Astrocyte of the spinal cord (primary cell): Measurements from ENCODE around the gene PRICKLE2.

Source experiments
- DNase-seq: peaks from one replicate; pipeline ENCODE4 v3.0.0; 2011; ENCODE audit warnings: low read depth, low spot score
- H3K4me3 ChIP-seq: 2 replicates; pipeline ENCODE4 v1.5.1; 2011; ENCODE audit warnings: low read depth, mild to moderate bottlenecking, low read length, moderate library complexity
- CTCF ChIP-seq: IDR thresholded peaks from 2 replicates; pipeline ENCODE4 v1.5.1; 2012; ENCODE audit warnings: low read depth, mild to moderate bottlenecking, low read length, inconsistent platforms
- in situ Hi-C: cut with HindIII; loops from 2 replicates; pipeline ENCODE4 v1.10.0; 2017; ENCODE audit warnings: low sequenced_read_pairs

PRICKLE2 gene

GRCh38 chr3:64221571-64222257 lies 3.6 kb downstream of the PRICKLE2 start:
- in situ Hi-C loops, result no loop called here
- H3K4me3 ChIP-seq, result no peak overlapping the region
- no peak for DNase-seq

GRCh38 chr3:64220161-64220914 lies 4.9 kb downstream of the PRICKLE2 start:
- no peak for TF ChIP-seq CTCF
- H3K4me3 ChIP-seq, result no peak overlapping the region
- DNase-seq, result peak; percentile 49
- in situ Hi-C loops, result no loop called here

More at GRCh38 chr3:64221571-64222257, 3.6 kb downstream of the PRICKLE2 start:
- no peak for TF ChIP-seq CTCF

- H3K4me3 ChIP-seq, result no peak overlapping the region
- no peak for TF ChIP-seq CTCF
- DNase-seq, result no peak
- in situ Hi-C loops, result no loop called here
Measured at GRCh38 chr3:64218746-64219145, 6.5 kb downstream of the PRICKLE2 start.

DNA sequence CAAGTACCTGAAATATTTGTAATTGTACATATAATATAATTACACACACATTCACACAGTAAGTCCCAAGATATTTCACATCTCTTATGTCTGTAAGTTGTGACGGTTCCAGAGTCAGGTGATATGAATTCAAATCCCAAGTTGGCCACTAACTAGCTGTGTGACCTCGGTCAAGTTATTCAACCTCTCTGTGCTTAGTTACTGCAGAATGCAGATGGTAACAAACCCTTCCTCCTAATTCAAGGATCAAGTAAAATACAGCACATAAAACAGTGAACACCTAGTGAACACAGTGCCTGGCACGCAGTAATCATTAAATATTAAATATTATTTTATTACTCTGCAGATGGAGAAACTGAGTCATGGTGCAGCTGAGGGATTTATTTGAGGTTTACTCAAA lies 6.9 kb downstream of the PRICKLE2 start:
- no peak for DNase-seq

DNA sequence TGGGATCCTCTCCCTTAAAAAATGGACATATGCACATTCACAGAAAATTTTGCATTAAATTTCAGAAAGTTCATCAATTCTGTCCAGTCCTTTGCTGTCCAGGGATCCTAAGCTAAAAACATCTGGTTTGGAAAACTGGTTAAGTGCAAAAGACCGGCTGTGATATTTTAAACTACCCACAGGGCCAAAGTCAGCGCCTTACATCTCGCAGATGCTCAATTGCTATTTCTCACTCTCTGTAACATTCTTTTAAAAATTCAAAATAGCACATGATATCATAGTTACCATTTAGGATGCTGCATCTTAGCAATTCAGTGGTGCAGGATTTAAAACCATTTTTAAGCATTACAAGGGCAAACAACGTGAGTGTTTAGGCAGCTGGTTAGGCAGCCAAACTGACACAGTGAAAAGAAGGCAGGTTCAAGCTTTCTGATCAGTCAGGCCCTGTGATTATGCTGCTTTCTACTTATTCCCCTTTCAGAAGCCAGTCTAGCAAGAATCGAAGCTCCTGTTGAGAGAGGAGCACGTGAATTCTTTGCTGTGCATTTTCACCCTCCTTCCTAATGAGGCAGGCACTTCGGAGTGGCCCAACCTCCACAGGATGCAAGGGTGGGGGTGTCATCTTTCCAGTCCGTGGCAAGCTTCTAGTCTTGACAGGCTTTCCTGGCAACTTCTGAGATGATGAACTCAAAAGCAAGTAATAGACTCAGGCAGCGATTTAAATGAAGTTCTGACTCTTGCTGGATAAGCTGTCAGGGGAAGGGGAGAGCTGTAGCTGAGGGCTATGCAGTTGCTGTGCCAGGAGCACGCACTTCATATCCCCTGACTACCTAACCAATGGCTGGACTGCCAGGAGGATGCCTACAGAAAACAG lies 8.8 kb downstream of the PRICKLE2 start:
- DNase-seq, result peak; percentile 54
- H3K4me3 ChIP-seq, result no peak overlapping the region
- in situ Hi-C loops, result no loop called here

More for the DNA sequence above, 6.9 kb downstream of the PRICKLE2 start:
- in situ Hi-C loops, result no loop called here
- no peak overlapping the region for H3K4me3 ChIP-seq
- TF ChIP-seq CTCF, result no peak

More for the DNA sequence above, 8.8 kb downstream of the PRICKLE2 start:
- no peak for TF ChIP-seq CTCF
